Rectal smooth muscle tissue (tissue), 1 donor: Measurements from ENCODE around the gene RAD50.

Source experiments
- H3K27ac ChIP-seq: one replicate; pipeline ENCODE4 v1.7.0; 2013; ENCODE audit warnings: low read depth, low read length, inconsistent platforms
- H3K27me3 ChIP-seq: one replicate; pipeline ENCODE4 v1.7.0; 2013; ENCODE audit warnings: low read length; ENCODE audit not compliant: control insufficient read depth, insufficient read depth
- H3K36me3 ChIP-seq: one replicate; pipeline ENCODE4 v1.7.0; 2013; ENCODE audit warnings: low read length; ENCODE audit not compliant: control insufficient read depth, insufficient read depth
- H3K4me1 ChIP-seq: one replicate; pipeline ENCODE4 v1.7.0; 2013; ENCODE audit warnings: low read length; ENCODE audit not compliant: control insufficient read depth, insufficient read depth
- H3K4me3 ChIP-seq: one replicate; pipeline ENCODE4 v1.7.0; 2013; ENCODE audit warnings: low read length
- H3K9ac ChIP-seq: one replicate; pipeline ENCODE4 v1.7.0; 2013; ENCODE audit warnings: low read length

Gene RAD50

GRCh38 chr5:132659598-132660493 lies 103.1 kb downstream of the RAD50 start:
- Histone ChIP-seq H3K4me1 (peaks cover 3% of the 10 kb centered on the region), H3K36me3 (no peaks in the 10 kb centered on the region), H3K4me3 (no peak overlapping the region), H3K27ac (no peak overlapping the region), H3K27me3 (peaks cover 6% of the 10 kb centered on the region), H3K9ac (no peak overlapping the region)

DNA sequence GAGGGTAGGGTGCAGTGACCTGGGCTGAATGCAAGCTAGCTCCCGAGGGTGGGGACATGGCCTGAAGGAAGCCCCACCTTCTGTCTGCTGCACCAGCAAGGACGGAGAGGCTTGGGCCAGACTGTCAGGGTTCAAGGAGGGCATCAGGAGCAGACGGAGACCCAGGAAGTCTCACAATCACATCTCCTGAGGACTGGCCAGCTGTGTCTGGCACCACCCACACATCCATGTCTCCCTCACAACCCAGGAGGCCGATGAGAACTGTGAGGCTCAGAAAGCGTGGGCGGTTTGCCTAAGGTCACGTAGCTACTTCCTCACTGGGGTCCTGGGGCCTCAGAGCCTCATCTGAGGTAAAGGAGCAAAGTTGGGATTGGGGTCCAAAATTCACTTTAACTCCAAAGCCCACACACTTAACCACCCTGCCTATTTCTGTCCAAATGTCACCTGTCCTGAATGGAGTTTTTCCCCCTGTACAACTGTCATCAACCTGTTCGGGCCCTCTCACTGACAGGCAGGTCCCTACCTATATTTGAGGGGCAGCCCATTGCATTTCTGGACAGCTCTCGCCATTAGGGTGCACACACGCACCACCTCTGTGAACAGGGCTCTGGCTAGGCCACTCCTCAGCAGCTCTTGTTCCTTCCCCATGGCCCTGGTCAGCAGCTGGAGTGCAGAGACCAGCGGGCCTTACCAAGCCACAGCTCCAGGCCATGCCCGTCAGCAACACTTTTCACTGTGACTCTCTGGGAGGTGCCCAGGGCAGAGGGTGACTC lies 104.6 kb downstream of the RAD50 start:
- H3K27me3 ChIP-seq, result peaks cover 3% of the 10 kb centered on the region
- H3K36me3 ChIP-seq, result no peaks in the 10 kb centered on the region
- no peak overlapping the region for H3K9ac ChIP-seq
- H3K4me3 ChIP-seq, result no peak overlapping the region
- no peaks in the 10 kb centered on the region for H3K4me1 ChIP-seq
- no peak overlapping the region for H3K27ac ChIP-seq

- no peak overlapping the region for H3K9ac ChIP-seq
- no peaks in the 10 kb centered on the region for H3K27me3 ChIP-seq
- no peak overlapping the region for H3K4me3 ChIP-seq
- no peak overlapping the region for H3K27ac ChIP-seq
- no peaks in the 10 kb centered on the region for H3K36me3 ChIP-seq
- H3K4me1 ChIP-seq, result no peaks in the 10 kb centered on the region
These were observed 105.2 kb downstream of the RAD50 start for GRCh38 chr5:132662004-132662401.

- H3K4me3 ChIP-seq, result no peak overlapping the region
- no peak overlapping the region for H3K9ac ChIP-seq
- H3K27ac ChIP-seq, result no peak overlapping the region
- no peaks in the 10 kb centered on the region for H3K4me1 ChIP-seq
- H3K27me3 ChIP-seq, result no peaks in the 10 kb centered on the region
- no peaks in the 10 kb centered on the region for H3K36me3 ChIP-seq
These were observed 106.4 kb downstream of the RAD50 start for GRCh38 chr5:132662925-132663770.

GRCh38 chr5:132663771-132664695 lies 107.3 kb downstream of the RAD50 start:
- H3K4me3 ChIP-seq, result no peak overlapping the region
- H3K27ac ChIP-seq, result no peak overlapping the region
- H3K27me3 ChIP-seq, result no peaks in the 10 kb centered on the region
- no peak overlapping the region for H3K9ac ChIP-seq
- H3K36me3 ChIP-seq, result no peaks in the 10 kb centered on the region
- no peaks in the 10 kb centered on the region for H3K4me1 ChIP-seq

- H3K27me3 ChIP-seq, result no peaks in the 10 kb centered on the region
- no peaks in the 10 kb centered on the region for H3K36me3 ChIP-seq
- H3K4me1 ChIP-seq, result no peaks in the 10 kb centered on the region
- no peak overlapping the region for H3K9ac ChIP-seq
- no peak overlapping the region for H3K27ac ChIP-seq
- no peak overlapping the region for H3K4me3 ChIP-seq
These were observed 108.0 kb downstream of the RAD50 start for GRCh38 chr5:132664696-132665209.

DNA sequence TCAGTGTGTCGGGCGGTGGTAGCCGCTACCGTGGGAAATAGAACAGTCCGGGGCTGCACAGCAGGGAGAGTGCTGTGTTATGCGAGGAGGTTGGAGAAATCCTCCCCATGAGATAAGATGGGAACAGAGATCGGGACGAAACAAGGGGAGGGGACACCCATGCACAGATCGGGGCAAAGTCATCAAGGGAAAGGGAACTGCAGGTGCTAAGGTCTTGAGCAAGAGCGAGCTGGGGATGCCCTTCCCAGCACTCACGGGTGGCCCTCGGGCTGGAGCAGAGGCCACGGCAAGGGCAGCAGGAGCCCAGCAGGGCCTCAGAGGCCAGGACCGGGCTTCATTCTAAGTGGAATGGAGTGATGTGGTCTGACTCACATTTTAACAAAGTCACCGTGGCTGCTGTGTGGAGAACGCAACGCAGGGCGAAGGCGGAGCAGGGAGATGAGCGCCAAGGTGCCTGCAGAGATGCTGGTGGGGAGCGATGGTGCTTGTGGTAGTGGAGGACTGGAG lies 108.8 kb downstream of the RAD50 start:
- H3K27me3 ChIP-seq, result no peaks in the 10 kb centered on the region
- H3K9ac ChIP-seq, result no peak overlapping the region
- no peaks in the 10 kb centered on the region for H3K36me3 ChIP-seq
- no peak overlapping the region for H3K4me3 ChIP-seq
- H3K27ac ChIP-seq, result no peak overlapping the region
- no peaks in the 10 kb centered on the region for H3K4me1 ChIP-seq

GRCh38 chr5:132666310-132667123 lies 109.7 kb downstream of the RAD50 start:
- H3K36me3 ChIP-seq, result no peaks in the 10 kb centered on the region
- H3K4me1 ChIP-seq, result no peaks in the 10 kb centered on the region
- no peak overlapping the region for H3K9ac ChIP-seq
- H3K27me3 ChIP-seq, result no peaks in the 10 kb centered on the region
- no peak overlapping the region for H3K4me3 ChIP-seq
- H3K27ac ChIP-seq, result no peak overlapping the region

- no peak overlapping the region for H3K27ac ChIP-seq
- no peaks in the 10 kb centered on the region for H3K27me3 ChIP-seq
- H3K4me3 ChIP-seq, result no peak overlapping the region
- no peaks in the 10 kb centered on the region for H3K4me1 ChIP-seq
- no peaks in the 10 kb centered on the region for H3K36me3 ChIP-seq
- H3K9ac ChIP-seq, result no peak overlapping the region
These were observed 110.5 kb downstream of the RAD50 start for GRCh38 chr5:132667309-132667708.

DNA sequence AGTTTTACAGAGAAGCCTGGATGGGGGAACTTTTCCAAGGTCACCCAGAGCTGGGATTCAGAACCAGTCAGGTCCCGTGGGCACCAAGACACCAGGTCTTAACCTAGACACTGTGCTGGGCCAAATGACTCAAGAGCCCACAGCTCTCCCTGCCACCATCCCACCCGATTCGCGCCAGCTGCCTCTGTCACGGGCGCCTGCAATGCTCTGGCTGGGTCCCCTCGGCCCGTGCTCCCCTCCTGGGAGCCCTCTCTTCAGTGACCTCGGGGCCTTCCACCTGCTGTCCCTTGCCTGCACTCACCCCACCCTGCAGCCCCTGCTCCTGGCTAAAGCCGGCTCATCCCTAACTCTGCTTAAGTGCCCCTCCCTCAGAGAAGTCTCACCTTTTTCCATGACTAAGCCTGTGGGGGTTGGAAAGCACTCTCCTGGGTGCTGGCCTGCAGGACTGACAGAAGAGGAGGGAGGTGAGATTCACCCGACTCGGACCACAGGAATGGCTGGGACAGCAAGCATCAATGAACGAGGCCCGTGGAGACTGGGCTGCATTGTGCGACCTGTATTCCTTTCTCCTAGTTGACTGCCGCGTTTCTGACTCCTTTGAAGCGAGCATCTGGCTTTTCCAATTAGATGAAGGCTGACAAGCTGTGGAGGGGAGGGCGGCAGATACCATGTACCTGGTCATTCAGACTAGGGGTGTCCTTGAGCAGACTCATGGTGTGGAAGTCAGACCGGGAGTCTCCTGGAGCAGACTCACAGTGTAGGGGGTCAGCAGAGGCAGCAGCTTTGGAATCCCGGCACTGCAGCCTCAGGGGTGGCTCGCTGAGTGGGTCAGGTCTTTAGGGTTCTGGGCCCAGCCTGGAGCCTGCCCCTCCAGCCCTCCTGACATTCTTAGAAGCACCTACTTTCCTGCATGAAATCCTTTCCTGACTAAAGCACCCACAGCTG lies 111.3 kb downstream of the RAD50 start:
- Histone ChIP-seq H3K36me3 (no peaks in the 10 kb centered on the region), H3K4me3 (no peak overlapping the region), H3K9ac (no peak overlapping the region), H3K4me1 (no peaks in the 10 kb centered on the region), H3K27ac (no peak overlapping the region), H3K27me3 (no peaks in the 10 kb centered on the region)
